Measurements from ENCODE around the gene JPH4.
A peak's percentile ranks its signal among the peaks of the same experiment; 100 is the strongest.

The JPH4 gene

GRCh38 chr14:23609001-23609400, 30.4 kb upstream of the JPH4 start:
- POLR2A ChIA-PET, result no interaction called here
- TF ChIP-seq, protein P1, sequence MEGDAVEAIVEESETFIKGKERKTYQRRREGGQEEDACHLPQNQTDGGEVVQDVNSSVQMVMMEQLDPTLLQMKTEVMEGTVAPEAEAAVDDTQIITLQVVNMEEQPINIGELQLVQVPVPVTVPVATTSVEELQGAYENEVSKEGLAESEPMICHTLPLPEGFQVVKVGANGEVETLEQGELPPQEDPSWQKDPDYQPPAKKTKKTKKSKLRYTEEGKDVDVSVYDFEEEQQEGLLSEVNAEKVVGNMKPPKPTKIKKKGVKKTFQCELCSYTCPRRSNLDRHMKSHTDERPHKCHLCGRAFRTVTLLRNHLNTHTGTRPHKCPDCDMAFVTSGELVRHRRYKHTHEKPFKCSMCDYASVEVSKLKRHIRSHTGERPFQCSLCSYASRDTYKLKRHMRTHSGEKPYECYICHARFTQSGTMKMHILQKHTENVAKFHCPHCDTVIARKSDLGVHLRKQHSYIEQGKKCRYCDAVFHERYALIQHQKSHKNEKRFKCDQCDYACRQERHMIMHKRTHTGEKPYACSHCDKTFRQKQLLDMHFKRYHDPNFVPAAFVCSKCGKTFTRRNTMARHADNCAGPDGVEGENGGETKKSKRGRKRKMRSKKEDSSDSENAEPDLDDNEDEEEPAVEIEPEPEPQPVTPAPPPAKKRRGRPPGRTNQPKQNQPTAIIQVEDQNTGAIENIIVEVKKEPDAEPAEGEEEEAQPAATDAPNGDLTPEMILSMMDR (IDR thresholded peaks at IDR 0.05; ENCODE audit: control extremely low read depth, extremely low read depth, low read depth, missing control alignments), result no peak
- DNase-seq (ENCODE audit: extremely low spot score), result no peak
- CTCF ChIA-PET, result interaction anchor here (1.3 to 11.1 kb wide), 3 partner anchors 20 to 31 kb away, joined by 3 to 95 read pairs (median 47); no protein-coding TSS in a partner anchor

GRCh38 chr14:23608454-23608853, 29.9 kb upstream of the JPH4 start:
- no peak for DNase-seq (ENCODE audit: extremely low spot score)
- CTCF ChIA-PET, result interaction anchor here (1.3 to 11.1 kb wide), 4 partner anchors 19 to 302 kb away, joined by 3 to 95 read pairs (median 26); no protein-coding TSS in a partner anchor
- POLR2A ChIA-PET, result no interaction called here
- TF ChIP-seq, protein P1 (IDR thresholded peaks at IDR 0.05; ENCODE audit: control extremely low read depth, extremely low read depth, low read depth, missing control alignments), result no peak

DNA sequence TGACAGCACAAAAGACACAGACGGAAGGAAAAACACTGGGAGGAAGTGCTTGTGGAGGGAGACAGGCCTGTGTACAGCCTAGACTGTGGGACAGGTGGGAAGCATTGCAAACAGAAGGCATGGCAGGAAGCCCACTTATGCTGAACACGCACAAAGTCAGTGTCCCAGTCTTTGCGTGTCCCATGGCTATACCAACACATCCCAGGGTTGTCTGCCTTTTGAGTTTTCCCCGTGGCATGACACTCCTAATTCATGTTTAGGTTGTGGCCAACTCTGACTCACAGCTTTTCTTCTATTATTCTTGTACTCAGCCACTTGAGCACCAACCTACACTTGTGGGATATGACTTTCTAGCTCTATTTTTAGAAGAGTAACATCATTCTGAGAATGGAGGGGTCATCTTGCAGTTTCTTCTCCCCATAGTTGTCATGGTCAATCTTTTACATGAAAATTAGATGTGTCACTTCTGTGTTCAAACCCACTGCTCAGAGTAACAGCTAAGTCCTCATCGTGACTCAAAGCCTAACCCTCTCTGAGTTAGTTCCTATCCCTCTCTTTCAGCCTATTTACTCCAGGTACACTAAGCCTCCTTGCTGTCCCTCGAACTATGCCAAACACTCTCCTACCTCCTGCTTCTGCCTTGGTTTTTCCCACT, 27.5 kb upstream of the JPH4 start:
- ChIA-PET CTCF (interaction anchor here (0.9 to 11.1 kb wide), 10 partner anchors 13 to 341 kb away, joined by 3 to 95 read pairs (median 4); no protein-coding TSS in a partner anchor), POLR2A (interaction anchor here (0.6 to 1.0 kb wide), 2 partner anchors 17 to 590 kb away, joined by 3 read pairs; no protein-coding TSS in a partner anchor)
- peak; percentile 76 for DNase-seq (ENCODE audit: extremely low spot score)
- TF ChIP-seq, protein P1 (IDR thresholded peaks at IDR 0.05; ENCODE audit: control extremely low read depth, extremely low read depth, low read depth, missing control alignments), result no peak

GRCh38 chr14:23604675-23605170, 26.1 kb upstream of the JPH4 start:
- CTCF ChIA-PET, result interaction anchor here (1.3 to 11.1 kb wide), 5 partner anchors 12 to 306 kb away, joined by 3 to 95 read pairs (median 10); no protein-coding TSS in a partner anchor
- DNase-seq (ENCODE audit: extremely low spot score), result no peak
- POLR2A ChIA-PET, result no interaction called here
- TF ChIP-seq, protein P1 (IDR thresholded peaks at IDR 0.05; ENCODE audit: control extremely low read depth, extremely low read depth, low read depth, missing control alignments), result no peak

GRCh38 chr14:23604148-23604547, 25.6 kb upstream of the JPH4 start:
- DNase-seq (ENCODE audit: extremely low spot score), result no peak
- ChIA-PET POLR2A (no interaction called here), CTCF (interaction anchor here (7.7 to 11.1 kb wide), 2 partner anchors 15 to 28 kb away, joined by 59 to 95 read pairs; no protein-coding TSS in a partner anchor)
- TF ChIP-seq, protein P1 (IDR thresholded peaks at IDR 0.05; ENCODE audit: control extremely low read depth, extremely low read depth, low read depth, missing control alignments), result no peak

DNA sequence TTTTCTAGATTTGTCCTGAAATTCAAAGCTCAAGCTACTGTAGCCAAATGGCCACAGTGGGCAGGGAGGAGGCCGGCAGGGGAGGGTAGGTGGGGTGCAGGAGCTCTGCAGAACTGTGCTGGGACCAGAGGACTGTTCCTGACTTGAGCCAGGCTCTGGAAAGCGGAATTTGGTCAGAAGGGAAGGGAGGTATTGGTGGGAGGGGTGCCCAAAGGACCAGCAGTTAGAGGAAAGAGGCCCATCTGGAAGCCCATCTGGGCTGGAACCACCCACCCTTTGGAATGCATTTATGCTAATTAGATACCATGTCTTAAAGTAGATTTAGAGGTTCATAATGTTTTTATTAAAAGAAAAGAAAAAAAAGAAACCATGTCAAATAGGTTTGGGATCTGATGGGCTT, 24.5 kb upstream of the JPH4 start:
- ChIA-PET CTCF (interaction anchor here (0.7 to 7.7 kb wide), 7 partner anchors 11 to 327 kb away, joined by 3 to 59 read pairs (median 3); no protein-coding TSS in a partner anchor), POLR2A (no interaction called here)
- DNase-seq (ENCODE audit: extremely low spot score), result no peak
- TF ChIP-seq, protein P1 (IDR thresholded peaks at IDR 0.05; ENCODE audit: control extremely low read depth, extremely low read depth, low read depth, missing control alignments), result no peak

Data from GM10248 (cell line).